Naive thymus-derived CD4-positive, alpha-beta T cell (primary cell): ENCODE results near the gene NR6A1. TPM values are rescaled to one million over a fixed set of nuclear protein-coding genes. Genes with fewer than 3 reads are reported as not detected.
A peak's percentile ranks its signal among the peaks of the same experiment; 100 is the strongest.

Experiments used
- ATAC-seq: fragments of 150-1000 bp; cut with Tn5 transposase; 2 replicates; pipeline ENCODE4 v1.10.0; 2021; ENCODE audit warnings: mild to moderate bottlenecking, moderate library complexity
- CTCF ChIA-PET: fragments of 350-600 bp; sonication (Branson Sonifier 250); formaldehyde crosslinking; loops from one replicate; lab custom pipeline; 2021; ENCODE audit warnings: antibody characterized with exemption; lab: Charles Lee
- POLR2A ChIA-PET: fragments of 350-600 bp; sonication (Branson Sonifier 250); formaldehyde crosslinking; loops from one replicate; lab custom pipeline; 2021; ENCODE audit warnings: antibody characterized with exemption, inconsistent platforms; lab: Charles Lee
- DNase-seq, 9 donors: peaks; one replicate each; pipeline versions ENCODE4 v3.0.0 to v3.0.0-alpha.2; 2020 to 2022; ENCODE audit warnings: mixed read lengths in 1 of 9
- H3K27ac ChIP-seq: one replicate; pipeline ENCODE4 v1.7.0; 2013; ENCODE audit warnings: mild to moderate bottlenecking, low read depth, low read length, moderate library complexity
- H3K27me3 ChIP-seq, 2 donors: one replicate each; pipeline ENCODE4 v1.7.0; 2013; ENCODE audit warnings: low read length in 2 of 2, mild to moderate bottlenecking in 2 of 2, moderate library complexity in 2 of 2; ENCODE audit not compliant: control insufficient read depth in 2 of 2, insufficient read depth in 2 of 2
- H3K36me3 ChIP-seq, 3 experiments: 1 replicate in 2 of 3; 2 replicates in 1 of 3; pipeline ENCODE4 v1.7.0; 2013; ENCODE audit warnings: low read length in 3 of 3, mild to moderate bottlenecking in 3 of 3, moderate library complexity in 1 of 3; ENCODE audit not compliant: insufficient read depth in 3 of 3, control insufficient read depth in 2 of 3
- H3K4me1 ChIP-seq, 2 donors: one replicate each; pipeline ENCODE4 v1.7.0; 2013; ENCODE audit warnings: low read length in 2 of 2, mild to moderate bottlenecking in 2 of 2, moderate library complexity in 1 of 2; ENCODE audit not compliant: control insufficient read depth in 2 of 2, insufficient read depth in 2 of 2
- H3K4me3 ChIP-seq: 2 replicates; pipeline ENCODE4 v1.7.0; 2013; ENCODE audit warnings: mild to moderate bottlenecking, low read length
- H3K9me3 ChIP-seq, 3 experiments: 1 replicate in 2 of 3; 2 replicates in 1 of 3; pipeline ENCODE4 v1.7.0; 2013; ENCODE audit warnings: low read length in 3 of 3; ENCODE audit not compliant: control insufficient read depth in 2 of 3
- H3K27ac Mint-ChIP-seq, 9 donors: one replicate each; pipeline ENCODE4 v1.8.0; 2020 to 2022; ENCODE audit warnings: mixed read lengths in 9 of 9, mild to moderate bottlenecking in 8 of 9, moderate library complexity in 5 of 9, inconsistent platforms in 2 of 9
- H3K27me3 Mint-ChIP-seq, 5 donors: one replicate each; pipeline ENCODE4 v1.8.0; 2021 to 2022; ENCODE audit warnings: mixed read lengths in 5 of 5, mild to moderate bottlenecking in 1 of 5
- H3K36me3 Mint-ChIP-seq, 5 donors: one replicate each; pipeline ENCODE4 v1.8.0; 2020 to 2022; ENCODE audit warnings: mixed read lengths in 5 of 5, mild to moderate bottlenecking in 3 of 5, inconsistent platforms in 1 of 5
- H3K4me1 Mint-ChIP-seq, 7 donors: one replicate each; pipeline ENCODE4 v1.8.0; 2020 to 2022; ENCODE audit warnings: mixed read lengths in 7 of 7, mild to moderate bottlenecking in 3 of 7, inconsistent platforms in 1 of 7
- H3K4me3 Mint-ChIP-seq, 10 donors: one replicate each; pipeline ENCODE4 v1.8.0; 2020 to 2022; ENCODE audit warnings: mild to moderate bottlenecking in 10 of 10, mixed read lengths in 10 of 10, moderate library complexity in 6 of 10, inconsistent platforms in 2 of 10
- H3K9me3 Mint-ChIP-seq, 11 donors: one replicate each; pipeline ENCODE4 v1.8.0; 2020 to 2022; ENCODE audit warnings: mixed read lengths in 11 of 11, mild to moderate bottlenecking in 4 of 11, inconsistent platforms in 1 of 11, moderate library complexity in 1 of 11
- intact Hi-C, 2 donors: fragments of 100-400 bp; cut with micrococcal nuclease; formaldehyde crosslinking; loops; one replicate each; pipeline ENCODE4 v1.15.1; 2023
- polyA plus RNA-seq, 2 donors: library from polyadenylated mRNA; unstranded; fragments of 300-500 nt; fragmentation: Illumina TruSeq; gene quantifications; one replicate each; pipeline ENCODE4 v1.2.3, GENCODE V29; 2021
- total RNA-seq, 6 experiments: library from RNA in 5 of 6; stranded (reverse) in 5 of 6; gene quantifications; 1 replicate in 5 of 6; 2 replicates in 1 of 6; pipeline ENCODE4 v1.2.3 and lab custom pipeline; 2021 to 2026

The NR6A1 gene
- total and polyA plus RNA-seq, 7 experiments from 2014 or later: 0.21 to 0.78 (median 0.51) TPM; not detected in 4

GRCh38 chr9:124506433-124506832 lies 264.7 kb downstream of the NR6A1 start:
- intact Hi-C loops: no loop called here
- no peak for DNase-seq
- no peaks in the 10 kb centered on the region for H3K9me3 ChIP-seq
- H3K27me3 ChIP-seq: peaks cover 0 to 9% of the 10 kb centered on the region in 2 donors
- H3K27ac Mint-ChIP-seq: no peak overlapping the region
- no peak overlapping the region for H3K4me3 ChIP-seq
- ChIA-PET CTCF (no interaction called here), POLR2A (no interaction called here)
- H3K36me3 ChIP-seq: no peaks in the 10 kb centered on the region
- peaks cover 0 to 4% (median 0%) of the 10 kb centered on the region in 11 donors for H3K9me3 Mint-ChIP-seq
- peaks cover 12 to 36% (median 25%) of the 10 kb centered on the region in 5 donors for H3K27me3 Mint-ChIP-seq
- no peak overlapping the region for H3K4me3 Mint-ChIP-seq
- no peak for ATAC-seq
- H3K36me3 Mint-ChIP-seq: peaks cover 0 to 5% (median 0%) of the 10 kb centered on the region in 5 donors
- H3K27ac ChIP-seq: no peak overlapping the region
- peaks cover 6 to 12% (median 7%) of the 10 kb centered on the region in 7 donors for H3K4me1 Mint-ChIP-seq
- no peaks in the 10 kb centered on the region for H3K4me1 ChIP-seq

DNA sequence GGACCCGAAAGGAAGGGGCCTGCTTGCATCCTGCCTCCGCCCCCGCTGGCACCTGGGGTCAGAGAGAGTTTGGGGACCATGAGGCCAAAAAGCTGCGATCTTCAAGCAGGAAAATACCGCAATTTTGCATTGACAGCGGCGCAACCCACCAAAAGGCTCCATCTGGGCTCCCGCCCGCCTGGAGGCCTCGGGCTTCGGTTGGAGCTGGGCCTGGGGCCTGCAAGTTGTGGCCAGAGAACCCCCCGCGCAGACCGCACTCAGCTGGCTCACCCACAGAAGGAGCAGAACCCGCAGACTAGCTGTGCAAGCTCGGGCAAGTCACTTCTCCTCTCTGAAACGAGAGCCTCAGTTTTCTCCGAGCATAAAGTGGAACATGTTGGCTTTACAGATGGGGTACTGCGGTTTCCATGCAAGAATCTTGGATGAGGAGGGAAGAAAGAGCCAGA lies 265.2 kb downstream of the NR6A1 start:
- ChIA-PET POLR2A (no interaction called here), CTCF (no interaction called here)
- H3K36me3 ChIP-seq: no peaks in the 10 kb centered on the region
- Mint-ChIP-seq H3K27ac (no peak overlapping the region), H3K36me3 (peaks cover 0 to 5% (median 0%) of the 10 kb centered on the region in 5 donors), H3K27me3 (peaks cover 12 to 37% (median 25%) of the 10 kb centered on the region in 5 donors), H3K4me1 (peaks cover 6 to 12% (median 7%) of the 10 kb centered on the region in 7 donors), H3K4me3 (peak overlapping the region in 3 of 10 donors; percentile 25 to 54 (median 47)), H3K9me3 (peaks cover 0 to 4% (median 0%) of the 10 kb centered on the region in 11 donors)
- peaks cover 0 to 9% of the 10 kb centered on the region in 2 donors for H3K27me3 ChIP-seq
- no peak overlapping the region for H3K4me3 ChIP-seq
- intact Hi-C loops: no loop called here
- ATAC-seq: no peak
- no peak for DNase-seq
- H3K4me1 ChIP-seq: no peaks in the 10 kb centered on the region
- H3K27ac ChIP-seq: no peak overlapping the region
- H3K9me3 ChIP-seq: no peaks in the 10 kb centered on the region

DNA sequence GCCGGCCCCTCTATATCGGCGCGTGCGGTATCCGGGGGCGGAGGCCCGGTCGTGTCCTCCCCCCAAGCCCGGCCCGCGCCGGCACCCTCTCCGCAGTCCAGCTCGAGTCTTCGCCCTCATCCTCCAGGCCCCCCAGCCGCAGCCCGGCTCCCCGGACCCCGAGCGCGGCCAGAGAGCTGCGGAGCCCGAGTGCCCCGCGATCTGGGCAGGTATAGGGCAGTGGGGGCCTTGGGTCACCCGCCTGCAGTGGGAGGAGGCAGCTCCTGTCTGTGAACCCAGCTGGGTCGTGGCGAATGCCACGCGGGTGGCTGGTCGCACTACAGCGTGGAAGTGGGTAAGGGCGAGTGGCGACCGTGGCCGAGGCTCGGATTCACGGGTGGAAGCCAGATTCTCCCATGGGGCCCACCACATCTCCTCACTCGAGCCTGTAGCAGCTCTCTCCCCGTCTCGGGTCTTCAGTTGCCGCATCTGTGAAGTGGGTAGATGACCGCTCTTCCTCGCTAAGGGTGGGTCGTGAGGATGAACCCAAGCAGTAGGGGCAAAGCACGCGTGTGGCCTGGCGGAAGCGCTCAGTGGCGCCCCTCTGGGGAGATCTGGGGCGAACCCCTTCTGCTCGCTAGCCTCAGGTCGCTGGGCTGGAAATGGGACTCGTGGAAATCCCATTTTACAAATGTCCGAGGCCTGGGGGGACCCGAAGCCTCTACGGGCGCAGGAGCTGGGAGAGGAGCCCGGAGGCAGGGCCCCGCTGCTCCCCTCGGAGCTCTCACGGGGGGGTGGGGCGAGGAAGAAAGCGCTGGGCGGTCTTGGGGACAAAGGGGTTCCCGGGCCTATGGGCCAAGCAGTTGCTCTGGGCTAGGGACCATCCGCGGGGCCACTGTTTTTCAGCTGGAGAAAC lies 265.9 kb downstream of the NR6A1 start:
- peaks cover 6 to 12% (median 7%) of the 10 kb centered on the region in 7 donors for H3K4me1 Mint-ChIP-seq
- H3K36me3 ChIP-seq: no peaks in the 10 kb centered on the region
- no peak overlapping the region for H3K4me3 ChIP-seq
- ChIA-PET CTCF (no interaction called here), POLR2A (no interaction called here)
- intact Hi-C loops: no loop called here
- H3K4me1 ChIP-seq: no peaks in the 10 kb centered on the region
- no peak overlapping the region for H3K27ac Mint-ChIP-seq
- H3K9me3 Mint-ChIP-seq: peaks cover 0 to 4% (median 0%) of the 10 kb centered on the region in 11 donors
- peak overlapping the region in 8 of 10 donors; percentile 12 to 61 (median 46) for H3K4me3 Mint-ChIP-seq
- peaks cover 0 to 9% of the 10 kb centered on the region in 2 donors for H3K27me3 ChIP-seq
- H3K9me3 ChIP-seq: no peaks in the 10 kb centered on the region
- DNase-seq (no peak), ATAC-seq (no peak)
- peaks cover 0 to 5% (median 0%) of the 10 kb centered on the region in 5 donors for H3K36me3 Mint-ChIP-seq
- peaks cover 12 to 39% (median 25%) of the 10 kb centered on the region in 5 donors for H3K27me3 Mint-ChIP-seq
- H3K27ac ChIP-seq: no peak overlapping the region

GRCh38 chr9:124504530-124505005 lies 266.5 kb downstream of the NR6A1 start:
- H3K4me1 Mint-ChIP-seq: peaks cover 6 to 14% (median 7%) of the 10 kb centered on the region in 7 donors
- H3K4me1 ChIP-seq: no peaks in the 10 kb centered on the region
- no peak for ATAC-seq
- no peak overlapping the region for H3K27ac Mint-ChIP-seq
- no peak for DNase-seq
- H3K4me3 Mint-ChIP-seq: no peak overlapping the region
- H3K4me3 ChIP-seq: no peak overlapping the region
- H3K27me3 ChIP-seq: peaks cover 0 to 9% of the 10 kb centered on the region in 2 donors
- peaks cover 0 to 4% (median 0%) of the 10 kb centered on the region in 11 donors for H3K9me3 Mint-ChIP-seq
- no peaks in the 10 kb centered on the region for H3K9me3 ChIP-seq
- POLR2A ChIA-PET: no interaction called here
- H3K36me3 ChIP-seq: no peaks in the 10 kb centered on the region
- H3K27me3 Mint-ChIP-seq: peaks cover 12 to 42% (median 25%) of the 10 kb centered on the region in 5 donors
- peaks cover 0 to 5% (median 0%) of the 10 kb centered on the region in 5 donors for H3K36me3 Mint-ChIP-seq
- intact Hi-C loops: no loop called here
- no peak overlapping the region for H3K27ac ChIP-seq
- CTCF ChIA-PET: no interaction called here

GRCh38 chr9:124503713-124504529 lies 267.2 kb downstream of the NR6A1 start:
- Mint-ChIP-seq H3K27me3 (peaks cover 12 to 41% (median 25%) of the 10 kb centered on the region in 5 donors), H3K36me3 (peaks cover 0 to 5% (median 0%) of the 10 kb centered on the region in 5 donors), H3K4me3 (peak overlapping the region; percentile 73 to 94 (median 84)), H3K4me1 (peaks cover 6 to 17% (median 8%) of the 10 kb centered on the region in 7 donors), H3K27ac (peak overlapping the region in 2 of 9 donors; percentile 46 to 73), H3K9me3 (peaks cover 0 to 4% (median 0%) of the 10 kb centered on the region in 11 donors)
- no peak overlapping the region for H3K27ac ChIP-seq
- no peak overlapping the region for H3K4me3 ChIP-seq
- no peaks in the 10 kb centered on the region for H3K36me3 ChIP-seq
- CTCF ChIA-PET: no interaction called here
- ATAC-seq: no peak
- POLR2A ChIA-PET: no interaction called here
- DNase-seq: no peak
- no peaks in the 10 kb centered on the region for H3K9me3 ChIP-seq
- intact Hi-C loops: no loop called here
- H3K27me3 ChIP-seq: peaks cover 0 to 9% of the 10 kb centered on the region in 2 donors
- H3K4me1 ChIP-seq: no peaks in the 10 kb centered on the region
